22Rv1 (cell line): ENCODE measurements around the gene INTS11.

Source experiments
- H3K27ac ChIP-seq: fragments of 450-650 bp; 2 replicates; pipeline ENCODE4 v1.5.1; 2017
- CTCF ChIP-seq: fragments of 450-650 bp; IDR thresholded peaks from 2 replicates; pipeline ENCODE4 v1.5.1; 2017; ENCODE audit warnings: mild to moderate bottlenecking
- ZFX ChIP-seq: fragments of 450-650 bp; IDR thresholded peaks from 2 replicates; pipeline ENCODE4 v1.6.1; 2017; ENCODE audit warnings: antibody characterized with exemption, borderline replicate concordance

Gene INTS11

GRCh38 chr1:1291548-1292441, 32.7 kb downstream of the INTS11 start:
- peak; percentile 86 for TF ChIP-seq CTCF
- no peak for TF ChIP-seq ZFX
- peak overlapping the region; percentile 57 for H3K27ac ChIP-seq

- H3K27ac ChIP-seq = peak overlapping the region; percentile 57
- TF ChIP-seq CTCF (no peak), ZFX (no peak)
These were observed 33.4 kb downstream of the INTS11 start for GRCh38 chr1:1291023-1291528.

GRCh38 chr1:1290238-1290731, 34.2 kb downstream of the INTS11 start:
- TF ChIP-seq CTCF (peak; percentile 78), ZFX (no peak)
- no peak overlapping the region for H3K27ac ChIP-seq

- no peak overlapping the region for H3K27ac ChIP-seq
- TF ChIP-seq CTCF (no peak), ZFX (no peak)
These were observed 37.0 kb downstream of the INTS11 start for GRCh38 chr1:1287288-1288110.

- no peak overlapping the region for H3K27ac ChIP-seq
- TF ChIP-seq CTCF (no peak), ZFX (no peak)
These were observed 37.9 kb downstream of the INTS11 start for GRCh38 chr1:1286313-1287261.

GRCh38 chr1:1285611-1286311, 38.7 kb downstream of the INTS11 start:
- no peak for TF ChIP-seq CTCF
- TF ChIP-seq ZFX = no peak

More at GRCh38 chr1:1285611-1286311, 38.7 kb downstream of the INTS11 start:
- no peak overlapping the region for H3K27ac ChIP-seq
